C4-2B (cell line): ENCODE data around the gene NCK2.

Experiments used
- ZFX ChIP-seq: fragments of 450-650 bp; IDR thresholded peaks from 2 replicates; pipeline ENCODE4 v1.6.1; 2017
- TF ChIP-seq, protein P1 (sequence below): fragments of 450-650 bp; conservative IDR thresholded peaks from 2 replicates; pipeline ENCODE4 v1.5.1; 2017; ENCODE audit warnings: mild to moderate bottlenecking

DNA sequence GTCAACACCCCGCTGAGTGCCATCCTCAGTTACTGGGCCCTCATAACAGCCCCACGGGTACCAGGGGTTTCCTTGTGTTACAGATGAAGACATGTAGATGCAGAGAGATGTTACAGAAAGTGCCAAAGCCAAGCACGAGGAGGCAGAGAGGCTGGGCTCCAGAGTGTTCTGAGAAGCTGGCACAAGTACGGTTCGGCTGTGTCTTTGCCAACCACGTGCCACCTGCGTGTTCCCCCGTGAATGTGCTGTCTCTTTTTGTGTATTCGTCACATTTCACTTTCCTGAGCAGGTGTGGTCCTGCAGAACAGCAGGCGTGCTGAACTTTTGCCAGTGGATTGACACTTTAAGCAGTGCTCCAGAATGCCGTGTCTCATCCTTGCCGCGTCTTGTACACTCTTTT is 124.6 kb downstream of the NCK2 start:
- TF ChIP-seq, protein P1, sequence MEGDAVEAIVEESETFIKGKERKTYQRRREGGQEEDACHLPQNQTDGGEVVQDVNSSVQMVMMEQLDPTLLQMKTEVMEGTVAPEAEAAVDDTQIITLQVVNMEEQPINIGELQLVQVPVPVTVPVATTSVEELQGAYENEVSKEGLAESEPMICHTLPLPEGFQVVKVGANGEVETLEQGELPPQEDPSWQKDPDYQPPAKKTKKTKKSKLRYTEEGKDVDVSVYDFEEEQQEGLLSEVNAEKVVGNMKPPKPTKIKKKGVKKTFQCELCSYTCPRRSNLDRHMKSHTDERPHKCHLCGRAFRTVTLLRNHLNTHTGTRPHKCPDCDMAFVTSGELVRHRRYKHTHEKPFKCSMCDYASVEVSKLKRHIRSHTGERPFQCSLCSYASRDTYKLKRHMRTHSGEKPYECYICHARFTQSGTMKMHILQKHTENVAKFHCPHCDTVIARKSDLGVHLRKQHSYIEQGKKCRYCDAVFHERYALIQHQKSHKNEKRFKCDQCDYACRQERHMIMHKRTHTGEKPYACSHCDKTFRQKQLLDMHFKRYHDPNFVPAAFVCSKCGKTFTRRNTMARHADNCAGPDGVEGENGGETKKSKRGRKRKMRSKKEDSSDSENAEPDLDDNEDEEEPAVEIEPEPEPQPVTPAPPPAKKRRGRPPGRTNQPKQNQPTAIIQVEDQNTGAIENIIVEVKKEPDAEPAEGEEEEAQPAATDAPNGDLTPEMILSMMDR: no peak
- TF ChIP-seq ZFX: no peak
